ENCODE measurements around the gene ZNF804B.

Gene ZNF804B

GRCh38 chr7:88759230-88760135 is at the start of gene ZNF804B:
Gene ZNF804B, plus strand, starts transcription at chr7:88759700. Its CDS starts 277 bp downstream, at chr7:88759977.
- DNase-seq = no peak

- no peak for DNase-seq
Observed at GRCh38 chr7:88735920-88736319, 23.6 kb upstream of the ZNF804B start.

GRCh38 chr7:88737632-88738031 is 21.9 kb upstream of the ZNF804B start:
- DNase-seq = no peak

- no peak for DNase-seq
Observed at GRCh38 chr7:88746126-88746525, 13.4 kb upstream of the ZNF804B start.

GRCh38 chr7:88756802-88757201 is 2.7 kb upstream of the ZNF804B start:
- no peak for DNase-seq

GRCh38 chr7:88757371-88757770 is 2.1 kb upstream of the ZNF804B start:
- DNase-seq = no peak

GRCh38 chr7:88758381-88759229 is 895 bp upstream of the ZNF804B start:
- no peak for DNase-seq

- DNase-seq = no peak
Observed at GRCh38 chr7:88760136-88760515, 626 bp downstream of the ZNF804B start.

GRCh38 chr7:88761779-88762178 is 2.3 kb downstream of the ZNF804B start:
- no peak for DNase-seq

GRCh38 chr7:88771417-88771816 is 11.9 kb downstream of the ZNF804B start:
- DNase-seq = no peak

- DNase-seq = no peak
Observed at GRCh38 chr7:88772776-88773175, 13.3 kb downstream of the ZNF804B start.

GRCh38 chr7:88775838-88776237 is 16.3 kb downstream of the ZNF804B start:
- DNase-seq = no peak

- DNase-seq = no peak
Observed at GRCh38 chr7:88787777-88788176, 28.3 kb downstream of the ZNF804B start.

- DNase-seq = peak; percentile 17
Observed at GRCh38 chr7:88789480-88790064, 30.1 kb downstream of the ZNF804B start.

- DNase-seq = no peak
Observed at GRCh38 chr7:88791891-88792290, 32.4 kb downstream of the ZNF804B start.

- DNase-seq = no peak
Observed at GRCh38 chr7:88792361-88792760, 32.9 kb downstream of the ZNF804B start.

GRCh38 chr7:88795553-88795952 is 36.1 kb downstream of the ZNF804B start, which contains the start of gene TEX47:
Gene TEX47, minus strand, starts transcription at chr7:88795737. Its CDS starts 795 bp downstream, at chr7:88794942.
- DNase-seq = no peak

GRCh38 chr7:88801046-88801445 is 41.5 kb downstream of the ZNF804B start:
- DNase-seq = no peak

GRCh38 chr7:88806280-88807037 is 47.0 kb downstream of the ZNF804B start:
- DNase-seq = no peak

GRCh38 chr7:88818552-88818951 is 59.1 kb downstream of the ZNF804B start:
- no peak for DNase-seq

GRCh38 chr7:88826222-88826621 is 66.7 kb downstream of the ZNF804B start:
- no peak for DNase-seq

- DNase-seq = no peak
Observed at GRCh38 chr7:88835147-88835728, 75.7 kb downstream of the ZNF804B start.

Measured in CD4-positive, alpha-beta T cell treated with Interleukin-21 for 1 hour (primary cell).